NCI-H2227 treated with DMSO at 0.1 percent for 48 hours (cell line): ENCODE results near the gene FAS.
A peak's percentile ranks its signal among the peaks of the same experiment; 100 is the strongest.

Experiments used
- DNase-seq: peaks from one replicate; lab custom pipeline; 2025; lab: John Stamatoyannopoulos, UW

Gene FAS

GRCh38 chr10:88971221-88972061, 19.2 kb upstream of the FAS start:
- DNase-seq: no peak

- DNase-seq: no peak
These were observed 16.6 kb upstream of the FAS start for GRCh38 chr10:88974012-88974411.

GRCh38 chr10:88974446-88975376, 15.9 kb upstream of the FAS start:
- peak; percentile 5 for DNase-seq

GRCh38 chr10:88975377-88975720, 15.2 kb upstream of the FAS start:
- no peak for DNase-seq

GRCh38 chr10:88978463-88978862, 12.1 kb upstream of the FAS start:
- DNase-seq: no peak

GRCh38 chr10:88979153-88979562, 11.4 kb upstream of the FAS start:
- DNase-seq: no peak

GRCh38 chr10:88979603-88980002, 11.0 kb upstream of the FAS start:
- DNase-seq: no peak

- DNase-seq: no peak
These were observed 10.4 kb upstream of the FAS start for GRCh38 chr10:88980247-88980646.

GRCh38 chr10:88980800-88981199, 9.8 kb upstream of the FAS start:
- DNase-seq: no peak

- no peak for DNase-seq
These were observed 9.2 kb upstream of the FAS start for GRCh38 chr10:88981435-88981834.

GRCh38 chr10:88982366-88982765, 8.2 kb upstream of the FAS start:
- DNase-seq: no peak

GRCh38 chr10:88983206-88983605, 7.4 kb upstream of the FAS start:
- no peak for DNase-seq

- no peak for DNase-seq
These were observed 6.7 kb upstream of the FAS start for GRCh38 chr10:88983939-88984338.

- no peak for DNase-seq
These were observed 6.1 kb upstream of the FAS start for GRCh38 chr10:88984525-88984924.

GRCh38 chr10:88986549-88987242, 3.9 kb upstream of the FAS start:
- DNase-seq: no peak

- no peak for DNase-seq
These were observed 3.3 kb upstream of the FAS start for GRCh38 chr10:88987243-88987725.

- DNase-seq: no peak
These were observed 2.8 kb upstream of the FAS start for GRCh38 chr10:88987840-88988239.

- no peak for DNase-seq
These were observed 1.2 kb upstream of the FAS start for GRCh38 chr10:88989423-88989822.

GRCh38 chr10:88989824-88990383, 694 bp upstream of the FAS start:
- no peak for DNase-seq

- DNase-seq: no peak
These were observed 732 bp downstream of the FAS start for GRCh38 chr10:88991161-88991898.

- DNase-seq: no peak
These were observed 1.3 kb downstream of the FAS start for GRCh38 chr10:88991899-88992320.
